Stomach (tissue), 4 donors: ENCODE measurements around the gene GABRG3.

ENCODE experiments used
- CTCF ChIP-seq, 7 experiments: fragments of 450-650 bp in 4 of 7; fragments of 200-600 bp in 3 of 7; sonication (generic) in 3 of 7; IDR thresholded peaks; one replicate each; pipeline ENCODE4 v1.5.1; 2016 to 2019; ENCODE audit warnings: antibody characterized with exemption in 7 of 7, control low read depth in 2 of 7, mild to moderate bottlenecking in 1 of 7
- POLR2A ChIP-seq, 4 donors: fragments of 450-650 bp; IDR thresholded peaks; one replicate each; pipeline ENCODE4 v1.6.1; 2016; ENCODE audit warnings: antibody characterized with exemption in 4 of 4, control low read depth in 2 of 4, mild to moderate bottlenecking in 1 of 4, moderate library complexity in 1 of 4
- POLR2AphosphoS5 ChIP-seq, 3 donors: sonication (generic); formaldehyde crosslinking; IDR thresholded peaks; one replicate each; pipeline ENCODE4 v1.6.1; 2016; ENCODE audit warnings: antibody characterized with exemption in 3 of 3

DNA sequence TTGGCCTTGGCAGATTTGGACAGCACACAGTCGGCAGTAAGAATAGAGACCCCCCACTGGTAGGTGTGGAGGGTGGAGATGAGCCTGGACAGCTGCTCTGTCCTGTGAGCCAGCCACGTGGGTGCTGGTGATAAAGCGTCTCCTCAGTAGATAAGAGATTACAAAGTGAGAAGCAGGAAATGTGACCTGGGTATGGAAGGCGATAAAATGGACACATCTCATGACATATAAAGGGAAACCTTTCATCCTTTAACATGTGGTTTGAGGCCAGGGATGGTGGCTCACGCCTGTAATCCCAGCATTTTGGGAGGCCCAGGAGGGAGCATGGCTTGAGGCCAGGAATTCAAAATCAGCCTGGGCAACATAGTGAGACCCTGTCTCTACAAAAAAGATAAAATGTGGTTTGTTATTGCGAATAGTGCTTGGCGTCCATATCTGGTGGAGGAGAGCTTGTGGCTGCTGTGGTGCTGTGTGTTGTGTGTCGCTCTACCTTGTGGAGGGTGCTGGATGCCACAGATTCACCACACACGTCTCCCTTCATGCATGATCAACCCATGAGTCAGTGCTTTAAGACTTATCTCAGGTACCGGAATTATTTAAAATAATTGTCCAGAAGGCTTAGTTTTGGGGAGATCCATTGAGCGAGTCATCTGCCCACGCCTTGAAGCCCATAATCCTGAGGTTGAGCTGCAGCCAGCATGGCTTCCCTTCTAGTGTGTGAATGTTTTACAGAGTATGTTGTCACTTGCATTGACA is 157.0 kb downstream of the GABRG3 start:
- no peak for TF ChIP-seq CTCF (IDR thresholded peaks at IDR 0.05)
- TF ChIP-seq POLR2AphosphoS5 (IDR thresholded peaks at IDR 0.05): no peak
- no peak for TF ChIP-seq POLR2A (IDR thresholded peaks at IDR 0.05)
